HCT116 (cell line): ENCODE results near the gene DCLRE1B. TPM values are rescaled to one million over a fixed set of nuclear protein-coding genes. Genes with fewer than 3 reads are reported as not detected.

Experiments used
- ATAC-seq: fragments of 200-7000 bp; cut with Tn5 transposase; 2 replicates; pipeline ENCODE4 v1.9.1; 2020; ENCODE audit warnings: mild to moderate bottlenecking, moderate library complexity
- BruUV-seq: library from RNA; stranded (reverse); fragments of 400-500 nt; replicated peaks from 2 replicates; lab custom pipeline; 2021; lab: Mats Ljungman, UMichigan
- CTCF ChIA-PET: fragments of 300-600 bp; sonication (Branson Sonifier 250); formaldehyde crosslinking; loops from one replicate; lab custom pipeline; 2021; ENCODE audit warnings: antibody characterized with exemption; lab: Charles Lee
- POLR2A ChIA-PET: fragments of 300-600, 350-600 bp; sonication (Branson Sonifier 250); formaldehyde crosslinking; loops from one replicate; lab custom pipeline; 2021; ENCODE audit warnings: antibody characterized with exemption; lab: Charles Lee
- RAD21 ChIA-PET, 2 experiments: fragments of 300-600 bp; sonication (Branson Sonifier 250); formaldehyde crosslinking; loops; one replicate each; lab custom pipeline; 2023; ENCODE audit warnings: low total read pairs in 2 of 2; ENCODE audit not compliant: uncharacterized antibody in 2 of 2, unreplicated experiment in 2 of 2, low non-redundant PET in 1 of 2; lab: Charles Lee
- DNase-seq: peaks from one replicate; pipeline ENCODE4 v3.0.0-alpha.2; 2010; ENCODE audit warnings: low read depth, low spot score
- H2AFZ ChIP-seq: fragments of 200-600 bp; shearing (Covaris generic), sonication (generic); 2 replicates; pipeline ENCODE4 v1.6.1; 2017; ENCODE audit warnings: low read depth, mixed run types, mixed read lengths, antibody characterized with exemption, low read length; ENCODE audit not compliant: poor library complexity, severe bottlenecking
- H3K27ac ChIP-seq: 2 replicates; pipeline ENCODE4 v1.5.1; 2012; ENCODE audit warnings: low read depth, low read length
- H3K27me3 ChIP-seq: fragments of 200-600 bp; sonication (generic); 2 replicates; pipeline ENCODE4 v1.6.1; 2016; ENCODE audit warnings: mixed run types, low read length, mixed read lengths; ENCODE audit not compliant: insufficient read depth
- H3K36me3 ChIP-seq, 2 experiments: fragments of 200-500 bp in 1 of 2; fragments of 200-600 bp in 1 of 2; sonication (Bioruptor generic) in 1 of 2; sonication (generic) in 1 of 2; 2 replicates each; pipeline versions ENCODE4 v1.5.1 to v1.6.1; 2014 to 2016; ENCODE audit warnings: low read length in 2 of 2, inconsistent platforms in 1 of 2, mixed read lengths in 1 of 2, mixed run types in 1 of 2; ENCODE audit not compliant: insufficient read depth in 2 of 2, control insufficient read depth in 1 of 2
- H3K4me1 ChIP-seq, 2 experiments: fragments of 200-600 bp in 1 of 2; sonication (generic) in 1 of 2; 2 replicates each; pipeline versions ENCODE4 v1.5.1 to v1.6.1; 2012 to 2017; ENCODE audit warnings: low read length in 2 of 2, inconsistent platforms in 1 of 2, mild to moderate bottlenecking in 1 of 2, mixed read lengths in 1 of 2, mixed run types in 1 of 2, moderate library complexity in 1 of 2; ENCODE audit not compliant: insufficient read depth in 2 of 2, control insufficient read depth in 1 of 2
- H3K4me2 ChIP-seq: fragments of 200-600 bp; sonication (generic); 2 replicates; pipeline ENCODE4 v1.6.1; 2017; ENCODE audit warnings: mixed run types, low read length, mixed read lengths
- H3K4me3 ChIP-seq, 2 experiments: fragments of 200-600 bp in 1 of 2; sonication (generic) in 1 of 2; replicated peaks in 1 of 2; 2 replicates each; pipeline ENCODE4 v1.5.1; 2011 to 2016; ENCODE audit warnings: low read length in 2 of 2, control low read depth in 1 of 2, low read depth in 1 of 2, mild to moderate bottlenecking in 1 of 2, mixed read lengths in 1 of 2, mixed run types in 1 of 2
- H3K79me2 ChIP-seq: fragments of 200-600 bp; sonication (generic); 2 replicates; pipeline ENCODE4 v1.6.1; 2017; ENCODE audit warnings: mild to moderate bottlenecking, mixed run types, low read length, moderate library complexity, mixed read lengths; ENCODE audit not compliant: insufficient read depth
- H3K9ac ChIP-seq: fragments of 200-600 bp; sonication (generic); 2 replicates; pipeline ENCODE4 v1.6.1; 2016; ENCODE audit warnings: low read length, mixed read lengths
- H3K9me2 ChIP-seq: fragments of 200-600 bp; sonication (generic), shearing (Covaris generic); 2 replicates; pipeline ENCODE4 v1.6.1; 2017; ENCODE audit warnings: mixed run types, mild to moderate bottlenecking, moderate library complexity; ENCODE audit not compliant: insufficient read depth
- H3K9me3 ChIP-seq, 2 experiments: fragments of 200-500 bp in 1 of 2; fragments of 200-600 bp in 1 of 2; sonication (Bioruptor generic) in 1 of 2; sonication (generic) in 1 of 2; 2 replicates each; pipeline ENCODE4 v1.6.1; 2014 to 2017; ENCODE audit warnings: low read length in 2 of 2, mixed read lengths in 2 of 2, inconsistent platforms in 1 of 2, low read depth in 1 of 2, mild to moderate bottlenecking in 1 of 2, mixed run types in 1 of 2, moderate library complexity in 1 of 2; ENCODE audit not compliant: control insufficient read depth in 1 of 2, insufficient read depth in 1 of 2
- H4K20me1 ChIP-seq: fragments of 200-600 bp; sonication (generic), shearing (Covaris generic); 2 replicates; pipeline ENCODE4 v1.6.1; 2017; ENCODE audit warnings: mixed run types, mild to moderate bottlenecking, moderate library complexity; ENCODE audit not compliant: insufficient read depth
- CBX3 ChIP-seq: IDR thresholded peaks from 2 replicates; pipeline ENCODE4 v1.6.1; 2012; ENCODE audit warnings: low read depth
- EGR1 ChIP-seq: IDR thresholded peaks from 2 replicates; pipeline ENCODE4 v1.6.1; 2012; ENCODE audit warnings: low read depth
- EZH2phosphoT487 ChIP-seq: fragments of 200-600 bp; IDR thresholded peaks from 2 replicates; pipeline ENCODE4 v1.6.1; 2018; ENCODE audit warnings: antibody characterized with exemption, borderline replicate concordance
- JUND ChIP-seq: IDR thresholded peaks from 2 replicates; pipeline ENCODE4 v1.6.1; 2012
- POLR2A ChIP-seq: IDR thresholded peaks from 2 replicates; pipeline ENCODE4 v1.7.0; 2011; ENCODE audit warnings: borderline replicate concordance; ENCODE audit not compliant: insufficient read depth, insufficient read length; ENCODE audit errors: extremely low read depth
- POLR2AphosphoS5 ChIP-seq: IDR thresholded peaks from 2 replicates; pipeline ENCODE4 v1.6.1; 2011; ENCODE audit warnings: mild to moderate bottlenecking, low read depth, low read length, moderate library complexity
- RAD21 ChIP-seq: IDR thresholded peaks from 2 replicates; pipeline ENCODE4 v1.6.1; 2012; ENCODE audit warnings: low read depth, mild to moderate bottlenecking
- SIN3A ChIP-seq: IDR thresholded peaks from 2 replicates; pipeline ENCODE4 v1.6.1; 2012; ENCODE audit warnings: low read depth
- SP1 ChIP-seq: IDR thresholded peaks from 2 replicates; pipeline ENCODE4 v1.6.1; 2012; ENCODE audit warnings: low read depth
- TCF7L2 ChIP-seq: IDR thresholded peaks from 2 replicates; pipeline ENCODE4 v1.7.0; 2011; ENCODE audit warnings: borderline replicate concordance, inconsistent platforms; ENCODE audit not compliant: insufficient read depth, insufficient read length; ENCODE audit errors: extremely low read depth
- ZFX ChIP-seq: fragments of 450-650 bp; IDR thresholded peaks from 2 replicates; pipeline ENCODE4 v1.6.1; 2017
- ZNF274 ChIP-seq: fragments of 200-500 bp; sonication (Bioruptor generic); IDR thresholded peaks from 2 replicates; pipeline ENCODE4 v1.6.1; 2014; ENCODE audit warnings: mild to moderate bottlenecking, low read depth, low read length, inconsistent platforms
- intact Hi-C: fragments of 100-400 bp; cut with micrococcal nuclease; formaldehyde crosslinking; loops from 2 replicates; pipeline ENCODE4 v1.10.0; 2022
- total RNA-seq: library from RNA; stranded (reverse); gene quantifications from one replicate; pipeline ENCODE4 v1.2.1, GENCODE V29; 2021; ENCODE audit not compliant: unreplicated experiment
- TF ChIP-seq, protein P1 (sequence below): IDR thresholded peaks from 2 replicates; pipeline ENCODE4 v1.6.1; 2012
- TF ChIP-seq, protein P2 (sequence below): IDR thresholded peaks from 2 replicates; pipeline ENCODE4 v1.6.1; 2011; ENCODE audit warnings: mild to moderate bottlenecking, low read length, moderate library complexity; ENCODE audit not compliant: insufficient replicate concordance; ENCODE audit errors: extremely low read depth

The DCLRE1B gene
- total RNA-seq, 1 experiment from 2014 or later: 13.4 TPM

- no peak overlapping the region for H3K9ac ChIP-seq
- no peak overlapping the region for H3K27ac ChIP-seq
- H4K20me1 ChIP-seq: no peaks in the 10 kb centered on the region
- peaks cover 55% of the 10 kb centered on the region for H3K79me2 ChIP-seq
- no peak overlapping the region for H2AFZ ChIP-seq
- H3K9me2 ChIP-seq: no peaks in the 10 kb centered on the region
- no TSS peak for BruUV-seq
- H3K4me1 ChIP-seq: no peaks in the 10 kb centered on the region
- ChIA-PET CTCF (no interaction called here), RAD21 (no interaction called here), POLR2A (no interaction called here)
- H3K27me3 ChIP-seq: no peaks in the 10 kb centered on the region
- ATAC-seq (no peak), DNase-seq (no peak)
- TF ChIP-seq POLR2A: no peak
- TF ChIP-seq TCF7L2: no peak
- TF ChIP-seq SIN3A: no peak
- TF ChIP-seq, protein P1, sequence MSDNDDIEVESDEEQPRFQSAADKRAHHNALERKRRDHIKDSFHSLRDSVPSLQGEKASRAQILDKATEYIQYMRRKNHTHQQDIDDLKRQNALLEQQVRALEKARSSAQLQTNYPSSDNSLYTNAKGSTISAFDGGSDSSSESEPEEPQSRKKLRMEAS: no peak
- no peak for TF ChIP-seq RAD21
- TF ChIP-seq ZNF274: no peak
- no peak for TF ChIP-seq EGR1
- TF ChIP-seq SP1: no peak
- H3K36me3 ChIP-seq: peaks cover 10 to 11% of the 10 kb centered on the region in 2 experiments; a peak in 3 of 4 replicates
- H3K4me2 ChIP-seq: no peak overlapping the region
- H3K4me3 ChIP-seq: no peak overlapping the region
- H3K9me3 ChIP-seq: no peaks in the 10 kb centered on the region
- intact Hi-C loops: no loop called here
These were observed 37.4 kb downstream of the DCLRE1B start for GRCh38 chr1:113942527-113942926.

- H3K9me2 ChIP-seq: no peaks in the 10 kb centered on the region
- ChIA-PET CTCF (interaction anchor here (1.2 kb wide), 1 partner anchor 11 kb away, joined by 3 read pairs; no protein-coding TSS in a partner anchor), RAD21 (no interaction called here), POLR2A (no interaction called here)
- no TSS peak for BruUV-seq
- no peaks in the 10 kb centered on the region for H3K27me3 ChIP-seq
- H3K4me2 ChIP-seq: no peak overlapping the region
- ATAC-seq (no peak), DNase-seq (no peak)
- H3K27ac ChIP-seq: no peak overlapping the region
- no peaks in the 10 kb centered on the region for H3K9me3 ChIP-seq
- H2AFZ ChIP-seq: no peak overlapping the region
- no peaks in the 10 kb centered on the region for H4K20me1 ChIP-seq
- H3K4me1 ChIP-seq: no peaks in the 10 kb centered on the region
- peaks cover 10 to 11% of the 10 kb centered on the region in 2 experiments; a peak in 3 of 4 replicates for H3K36me3 ChIP-seq
- TF ChIP-seq RAD21: no peak
- TF ChIP-seq ZNF274: no peak
- TF ChIP-seq CBX3: no peak
- TF ChIP-seq EZH2phosphoT487: no peak
- TF ChIP-seq POLR2AphosphoS5: no peak
- TF ChIP-seq ZFX: no peak
- TF ChIP-seq, protein P2, sequence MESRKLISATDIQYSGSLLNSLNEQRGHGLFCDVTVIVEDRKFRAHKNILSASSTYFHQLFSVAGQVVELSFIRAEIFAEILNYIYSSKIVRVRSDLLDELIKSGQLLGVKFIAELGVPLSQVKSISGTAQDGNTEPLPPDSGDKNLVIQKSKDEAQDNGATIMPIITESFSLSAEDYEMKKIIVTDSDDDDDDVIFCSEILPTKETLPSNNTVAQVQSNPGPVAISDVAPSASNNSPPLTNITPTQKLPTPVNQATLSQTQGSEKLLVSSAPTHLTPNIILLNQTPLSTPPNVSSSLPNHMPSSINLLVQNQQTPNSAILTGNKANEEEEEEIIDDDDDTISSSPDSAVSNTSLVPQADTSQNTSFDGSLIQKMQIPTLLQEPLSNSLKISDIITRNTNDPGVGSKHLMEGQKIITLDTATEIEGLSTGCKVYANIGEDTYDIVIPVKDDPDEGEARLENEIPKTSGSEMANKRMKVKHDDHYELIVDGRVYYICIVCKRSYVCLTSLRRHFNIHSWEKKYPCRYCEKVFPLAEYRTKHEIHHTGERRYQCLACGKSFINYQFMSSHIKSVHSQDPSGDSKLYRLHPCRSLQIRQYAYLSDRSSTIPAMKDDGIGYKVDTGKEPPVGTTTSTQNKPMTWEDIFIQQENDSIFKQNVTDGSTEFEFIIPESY: no peak
- no peak for TF ChIP-seq POLR2A
- TF ChIP-seq JUND: no peak
- H3K4me3 ChIP-seq: no peak overlapping the region
- H3K79me2 ChIP-seq: peaks cover 55% of the 10 kb centered on the region
- no peak overlapping the region for H3K9ac ChIP-seq
- intact Hi-C loops: no loop called here
These were observed 38.1 kb downstream of the DCLRE1B start for GRCh38 chr1:113943028-113943811.
